GM12892 (cell line): Measurements from ENCODE around the gene CCL2.

ENCODE experiments used
- POLR2A ChIP-seq: IDR thresholded peaks from 2 replicates; pipeline ENCODE4 v1.6.1; 2011; ENCODE audit warnings: low read depth, low read length, control low read depth
- POLR2AphosphoS5 ChIP-seq: IDR thresholded peaks from 2 replicates; pipeline ENCODE4 v1.6.1; 2011; ENCODE audit warnings: low read depth, low read length, control low read depth
- TAF1 ChIP-seq: IDR thresholded peaks from 2 replicates; pipeline ENCODE4 v1.6.1; 2011; ENCODE audit warnings: low read depth, mild to moderate bottlenecking, control low read depth, low read length, borderline replicate concordance

DNA sequence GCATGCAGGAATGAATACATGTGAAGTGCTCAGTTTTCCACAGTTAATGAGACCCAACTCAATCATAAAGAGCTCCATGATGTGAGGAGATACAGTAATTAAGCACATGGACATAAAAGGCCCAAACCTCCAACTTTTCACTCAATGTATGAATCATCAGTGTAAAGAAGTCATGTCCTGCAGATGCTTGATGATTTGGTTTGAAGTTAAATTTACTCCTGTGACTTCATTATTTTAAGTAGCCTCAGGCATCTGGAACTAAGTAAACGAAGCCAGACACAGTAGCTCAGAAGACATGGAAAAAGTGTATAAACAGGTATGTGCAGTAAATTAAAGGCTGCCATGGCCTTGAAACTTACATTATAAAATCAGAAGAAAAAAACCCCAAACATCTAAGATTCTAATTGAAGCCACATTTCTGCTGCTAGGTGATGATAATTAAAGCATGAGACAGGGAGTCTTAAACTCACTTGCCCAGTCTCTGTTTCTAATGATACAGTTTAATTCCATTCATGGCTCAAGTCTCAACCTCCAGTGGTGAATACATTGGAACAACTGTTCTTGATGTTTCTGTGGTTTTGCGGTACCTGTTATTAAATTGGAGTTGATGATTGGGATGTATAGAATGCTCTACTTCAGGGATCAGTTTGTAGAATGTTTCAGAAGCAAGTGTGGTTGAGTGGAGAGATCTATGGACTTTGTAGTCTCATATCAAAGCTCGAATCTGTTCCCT, 28.9 kb upstream of the CCL2 start:
- no peak for TF ChIP-seq POLR2A
- no peak for TF ChIP-seq POLR2AphosphoS5
- TF ChIP-seq TAF1 = no peak
